Kidney (tissue), 14 donors: ENCODE results near the gene RBMX2. TPM values are rescaled to one million over a fixed set of nuclear protein-coding genes. Genes with fewer than 3 reads are reported as not detected.
"Not testable (repeated sequence)": the region's sequence is repeated elsewhere in the genome, so short reads cannot be mapped to it uniquely, and the experiment has no call there.

Experiments used
- DNase-seq, 5 donors: peaks; one replicate each; pipeline ENCODE4 v3.0.0-alpha.2; 2013 to 2020
- FAIRE-seq: peaks from 2 replicates; lab custom pipeline; 2012; peaks lifted over from hg19 to GRCh38; lab: Jason Lieb, UNC
- H3K27ac ChIP-seq, 2 donors: one replicate each; pipeline ENCODE4 v1.7.0; 2013; ENCODE audit warnings: low read depth in 2 of 2, low read length in 2 of 2, inconsistent platforms in 1 of 2
- H3K27me3 ChIP-seq: one replicate; pipeline ENCODE4 v1.7.1; 2013; ENCODE audit warnings: low read length, inconsistent platforms; ENCODE audit not compliant: control insufficient read depth, insufficient read depth
- H3K36me3 ChIP-seq, 3 donors: one replicate each; pipeline versions ENCODE4 v1.7.0 to v1.7.1; 2013; ENCODE audit warnings: low read length in 3 of 3, control low read depth in 1 of 3, inconsistent platforms in 1 of 3; ENCODE audit not compliant: insufficient read depth in 3 of 3, control insufficient read depth in 2 of 3
- H3K4me1 ChIP-seq, 3 donors: one replicate each; pipeline versions ENCODE4 v1.7.0 to v1.7.1; 2013; ENCODE audit warnings: low read length in 3 of 3, inconsistent platforms in 1 of 3, low read depth in 1 of 3; ENCODE audit not compliant: control insufficient read depth in 2 of 3, insufficient read depth in 2 of 3
- H3K4me3 ChIP-seq, 3 donors: one replicate each; pipeline versions ENCODE4 v1.7.0 to v1.8.1; 2013; ENCODE audit warnings: low read length in 3 of 3, control low read depth in 1 of 3, inconsistent platforms in 1 of 3
- H3K9ac ChIP-seq, 3 donors: one replicate each; pipeline versions ENCODE4 v1.7.0 to v1.7.1; 2013; ENCODE audit warnings: low read length in 3 of 3, control low read depth in 1 of 3, inconsistent platforms in 1 of 3
- H3K9me3 ChIP-seq, 3 donors: one replicate each; pipeline versions ENCODE4 v1.7.0 to v1.7.1; 2013; ENCODE audit warnings: low read length in 3 of 3, control low read depth in 1 of 3, inconsistent platforms in 1 of 3; ENCODE audit not compliant: control insufficient read depth in 2 of 3, insufficient read depth in 1 of 3
- intact Hi-C: fragments of 100-400 bp; cut with DNase I; formaldehyde crosslinking; loops from one replicate; pipeline ENCODE4 v1.11.1; 2022
- polyA plus RNA-seq: library from polyadenylated mRNA; stranded (reverse); fragments of 350-450 nt; fragmentation: Illumina TruSeq; extraction: RNeasy Lipid Tissue Mini Kit (QIAGEN cat#74804); gene quantifications from one replicate; pipeline ENCODE4 v1.2.3, GENCODE V29; 2014; ENCODE audit warnings: low read depth, low replicate concordance; ENCODE audit not compliant: insufficient read depth
- total RNA-seq: library from RNA; stranded (reverse); fragmentation: NEBNext Ultra II Directional; extraction: Animal tissue kit (Norgen Biotek cat#: 25700); gene quantifications from one replicate; pipeline ENCODE4 v1.2.1, GENCODE V29; 2021
- TF ChIP-seq, protein P1 (sequence below): IDR thresholded peaks from 3 replicates; pipeline ENCODE4 v1.5.1; 2012; ENCODE audit warnings: mild to moderate bottlenecking, moderate library complexity, borderline replicate concordance; ENCODE audit not compliant: insufficient read depth; ENCODE audit errors: extremely low read depth
- donor health status: control.
- donor health status: control.
- donor health status: control.
- donor health status: control.
- donor health status: control.
- donor health status: DM: yes; HTN: yes; CAD: no.
- donor health status: Normal renal cell carcinoma (clear cell type).

RBMX2 gene
- total and polyA plus RNA-seq, 2 donors from 2014 or later: 16.0 to 24.0 TPM

DNA sequence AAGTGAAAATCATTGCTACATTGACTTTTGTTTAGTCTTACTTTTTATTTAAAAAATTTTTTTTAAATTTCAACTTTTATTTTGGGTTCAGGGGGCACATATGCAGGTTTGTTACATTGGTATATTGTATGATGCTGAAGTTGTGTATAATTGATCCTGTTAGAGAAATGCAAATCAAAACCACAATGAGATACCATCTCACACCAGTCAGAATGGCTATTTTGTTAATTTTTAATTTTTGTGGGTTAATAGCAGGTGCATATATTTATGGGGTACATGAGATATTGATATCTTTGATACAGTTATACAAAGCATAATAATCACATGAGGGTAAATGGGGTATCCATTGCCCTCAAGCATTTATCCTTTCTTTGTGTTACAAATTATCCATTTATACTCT lies 34.1 kb downstream of the RBMX2 start:
- H3K9me3 ChIP-seq: peaks cover 0 to 4% (median 0%) of the 10 kb centered on the region in 3 donors

DNA sequence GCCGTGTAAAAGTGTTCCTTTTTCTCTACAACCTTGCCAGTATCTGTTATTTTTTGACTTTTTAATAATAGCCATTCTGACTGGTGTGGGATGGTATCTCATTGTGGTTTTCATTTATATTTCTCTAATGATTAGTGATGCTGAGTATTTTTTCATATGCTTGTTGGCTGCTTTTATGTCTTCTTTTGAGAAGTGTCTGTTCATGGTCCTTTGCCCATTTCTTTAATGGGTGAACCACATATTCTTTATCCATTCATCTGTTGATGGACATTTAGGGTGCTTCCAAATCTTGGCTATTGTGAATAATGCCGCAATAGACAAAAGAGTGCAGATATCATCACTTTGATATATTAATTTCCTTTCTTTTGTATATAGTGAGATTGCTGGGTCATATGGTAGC lies 36.2 kb downstream of the RBMX2 start:
- DNase-seq, FAIRE-seq, H3K4me3 ChIP-seq, H3K27me3 ChIP-seq, H3K4me1 ChIP-seq, H3K9me3 ChIP-seq, H3K36me3 ChIP-seq, intact Hi-C loops, H3K9ac ChIP-seq, H3K27ac ChIP-seq: not testable (repeated sequence)

More for the DNA sequence above, 34.1 kb downstream of the RBMX2 start:
- H3K4me1 ChIP-seq: no peaks in the 10 kb centered on the region
- H3K4me3 ChIP-seq: no peak overlapping the region
- no peaks in the 10 kb centered on the region for H3K36me3 ChIP-seq
- DNase-seq (no peak), FAIRE-seq (no peak)
- no peak overlapping the region for H3K9ac ChIP-seq
- H3K27me3 ChIP-seq: no peaks in the 10 kb centered on the region
- H3K27ac ChIP-seq: no peak overlapping the region
- TF ChIP-seq, protein P1, sequence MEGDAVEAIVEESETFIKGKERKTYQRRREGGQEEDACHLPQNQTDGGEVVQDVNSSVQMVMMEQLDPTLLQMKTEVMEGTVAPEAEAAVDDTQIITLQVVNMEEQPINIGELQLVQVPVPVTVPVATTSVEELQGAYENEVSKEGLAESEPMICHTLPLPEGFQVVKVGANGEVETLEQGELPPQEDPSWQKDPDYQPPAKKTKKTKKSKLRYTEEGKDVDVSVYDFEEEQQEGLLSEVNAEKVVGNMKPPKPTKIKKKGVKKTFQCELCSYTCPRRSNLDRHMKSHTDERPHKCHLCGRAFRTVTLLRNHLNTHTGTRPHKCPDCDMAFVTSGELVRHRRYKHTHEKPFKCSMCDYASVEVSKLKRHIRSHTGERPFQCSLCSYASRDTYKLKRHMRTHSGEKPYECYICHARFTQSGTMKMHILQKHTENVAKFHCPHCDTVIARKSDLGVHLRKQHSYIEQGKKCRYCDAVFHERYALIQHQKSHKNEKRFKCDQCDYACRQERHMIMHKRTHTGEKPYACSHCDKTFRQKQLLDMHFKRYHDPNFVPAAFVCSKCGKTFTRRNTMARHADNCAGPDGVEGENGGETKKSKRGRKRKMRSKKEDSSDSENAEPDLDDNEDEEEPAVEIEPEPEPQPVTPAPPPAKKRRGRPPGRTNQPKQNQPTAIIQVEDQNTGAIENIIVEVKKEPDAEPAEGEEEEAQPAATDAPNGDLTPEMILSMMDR: no peak
- intact Hi-C loops: no loop called here

DNA sequence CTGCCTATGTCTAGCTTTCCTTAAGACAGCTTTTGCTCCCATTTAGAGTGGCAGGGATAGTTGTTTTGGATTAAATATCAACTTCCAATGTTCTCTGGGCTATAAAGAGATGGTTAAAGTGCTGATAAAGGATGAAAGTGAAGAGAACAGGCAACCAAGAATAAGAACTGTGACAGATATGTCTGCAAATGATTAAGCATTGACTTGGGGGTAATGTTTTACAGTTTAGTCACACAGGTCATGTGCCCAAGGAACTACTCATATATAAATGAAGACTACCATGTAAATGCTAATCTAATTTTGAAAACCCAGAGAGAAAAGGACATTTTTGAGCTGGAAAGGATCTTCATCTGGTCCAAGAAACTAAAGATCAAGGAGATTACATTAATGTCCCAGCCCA lies 42.1 kb downstream of the RBMX2 start:
- Histone ChIP-seq H3K27ac (no peak overlapping the region), H3K9ac (no peak overlapping the region), H3K9me3 (peaks cover 0 to 4% (median 0%) of the 10 kb centered on the region in 3 donors), H3K27me3 (no peaks in the 10 kb centered on the region), H3K4me1 (no peaks in the 10 kb centered on the region), H3K36me3 (no peaks in the 10 kb centered on the region), H3K4me3 (no peak overlapping the region)
- DNase-seq (no peak), FAIRE-seq (no peak)
- TF ChIP-seq, protein P1: no peak
- intact Hi-C loops: no loop called here

DNA sequence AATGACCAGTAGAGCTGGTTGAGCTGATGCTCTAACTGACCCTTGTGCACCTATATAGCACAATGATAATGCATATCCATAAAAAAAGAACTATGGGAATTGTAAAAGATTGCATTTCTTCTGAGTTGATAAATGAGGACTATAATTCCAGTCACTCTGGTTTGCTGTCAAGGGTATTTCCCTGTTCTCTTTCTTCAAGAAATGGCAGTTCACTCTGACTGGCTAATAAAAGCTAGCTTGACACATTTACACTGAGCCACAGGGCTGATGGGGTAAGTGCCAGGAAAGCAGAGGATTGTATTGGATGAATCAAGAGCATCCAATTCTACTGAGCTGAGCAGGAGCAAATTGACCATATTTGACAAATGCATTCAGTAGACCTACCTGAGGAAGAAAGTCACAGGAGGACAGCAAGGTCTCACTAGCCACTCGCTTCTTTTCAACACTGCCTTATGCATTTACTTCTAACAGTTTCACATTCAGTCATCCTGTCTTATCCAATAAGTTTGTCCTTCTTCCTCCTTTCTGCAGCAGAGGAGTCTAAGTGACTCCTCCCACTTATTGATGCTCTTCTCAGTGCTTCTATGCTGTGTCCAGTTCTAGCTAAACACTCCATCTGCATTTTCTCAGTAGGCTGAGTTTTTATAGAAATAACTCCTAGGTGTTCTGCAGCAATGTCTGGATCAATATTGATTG lies 43.0 kb downstream of the RBMX2 start:
- intact Hi-C loops: no loop called here
- Histone ChIP-seq H3K4me3 (no peak overlapping the region), H3K9me3 (no peaks in the 10 kb centered on the region), H3K36me3 (no peaks in the 10 kb centered on the region), H3K27me3 (no peaks in the 10 kb centered on the region), H3K4me1 (no peaks in the 10 kb centered on the region), H3K9ac (no peak overlapping the region), H3K27ac (no peak overlapping the region)
- FAIRE-seq (no peak), DNase-seq (no peak)
- TF ChIP-seq, protein P1: no peak
